Epithelial cell of prostate (primary cell): Measurements from ENCODE around the gene RNF212B.

ENCODE experiments used
- DNase-seq: peaks from one replicate; pipeline ENCODE4 v3.0.0-alpha.2; 2011; ENCODE audit warnings: low read depth, low spot score
- H3K27ac ChIP-seq: fragments of 450-650 bp; 2 replicates; pipeline ENCODE4 v1.5.1; 2017; ENCODE audit warnings: mild to moderate bottlenecking

The RNF212B gene

GRCh38 chr14:23310546-23310945 lies 72.8 kb downstream of the RNF212B start:
- no peak for DNase-seq
- no peak overlapping the region for H3K27ac ChIP-seq

- DNase-seq, result no peak
- H3K27ac ChIP-seq, result no peak overlapping the region
These were observed 78.6 kb downstream of the RNF212B start for GRCh38 chr14:23316300-23316699.

- no peak for DNase-seq
- peak overlapping the region; percentile 86 for H3K27ac ChIP-seq
These were observed 82.2 kb downstream of the RNF212B start for GRCh38 chr14:23319746-23320583.

GRCh38 chr14:23320584-23321571 lies 83.1 kb downstream of the RNF212B start, which contains the start of gene PABPN1:
PABPN1 (plus strand) TSS chr14:23321457; CDS start chr14:23321470, 13 bp downstream.
- H3K27ac ChIP-seq, result peak within 1 kb of the TSS; percentile 86
- DNase-seq, result peak; percentile 98

GRCh38 chr14:23321572-23322547 lies 84.1 kb downstream of the RNF212B start:
- peak overlapping the region; percentile 86 for H3K27ac ChIP-seq
- no peak for DNase-seq
